ENCODE results near the gene NEK9.

NEK9 gene

DNA sequence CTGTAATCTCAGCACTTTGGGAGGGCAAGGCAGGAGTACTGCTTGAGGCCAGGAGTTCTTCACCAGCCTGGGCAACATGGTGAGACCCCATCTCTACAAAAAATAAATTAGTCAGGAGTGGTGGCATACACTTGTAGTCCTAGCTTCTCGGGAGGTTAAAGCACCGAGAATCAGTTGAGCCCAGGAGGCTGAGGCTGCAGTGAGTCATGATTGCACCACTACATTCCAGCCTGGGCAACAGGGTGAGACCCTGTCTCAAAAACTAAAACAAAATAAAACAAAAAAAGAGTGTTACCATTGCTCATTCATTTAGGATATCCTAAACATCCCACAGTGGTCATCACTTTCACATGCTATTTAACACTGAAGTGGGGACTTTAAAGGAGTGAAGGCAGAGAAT, 7.8 kb downstream of the NEK9 start:
- Histone ChIP-seq H3K27me3 (ENCODE audit: low read depth) (no peaks in the 10 kb centered on the region), H3K4me1 (no peaks in the 10 kb centered on the region), H3K9me3 (no peaks in the 10 kb centered on the region), H3K4me3 (no peak overlapping the region), H3K36me3 (replicated peaks) (peaks cover 67% of the 10 kb centered on the region)
- in situ Hi-C loops (cut with MboI; ENCODE audit: low sequenced_read_pairs): no loop called here
- no peak for DNase-seq (ENCODE audit: low spot score in 2 of 2)

DNA sequence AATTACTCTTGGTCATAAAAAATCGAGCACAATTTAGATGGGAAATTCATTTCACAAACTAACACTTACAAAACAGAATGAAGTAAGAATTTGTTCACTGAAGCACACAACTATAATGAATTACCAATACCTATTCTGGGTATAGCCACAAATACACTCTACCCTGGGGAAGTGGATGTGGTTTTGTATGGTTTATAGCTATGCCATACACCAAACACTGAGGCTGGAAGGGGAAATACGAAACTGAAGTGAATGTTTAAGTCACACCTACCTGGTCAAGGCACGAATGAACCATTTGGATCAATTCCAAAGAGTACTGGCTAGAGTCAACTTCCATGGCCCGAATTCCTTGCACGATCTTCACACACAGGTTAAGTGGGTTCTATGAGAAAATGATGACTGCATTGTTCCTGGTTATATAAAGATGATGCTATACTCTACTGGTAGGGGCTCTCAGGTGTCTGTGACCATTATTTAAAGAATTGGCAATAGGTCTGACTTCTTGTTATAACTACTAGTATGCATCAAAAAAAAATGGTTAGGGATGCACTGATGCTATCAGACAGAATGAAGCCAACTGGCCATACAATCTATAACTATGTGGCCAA, 12.8 kb downstream of the NEK9 start:
- DNase-seq (ENCODE audit: low spot score in 2 of 2): no peak
- peaks cover 87% of the 10 kb centered on the region for H3K36me3 ChIP-seq (replicated peaks)
- H3K4me1 ChIP-seq: no peaks in the 10 kb centered on the region
- H3K9me3 ChIP-seq: no peaks in the 10 kb centered on the region
- in situ Hi-C loops (cut with MboI; ENCODE audit: low sequenced_read_pairs): no loop called here
- H3K27me3 ChIP-seq (ENCODE audit: low read depth): no peaks in the 10 kb centered on the region
- H3K4me3 ChIP-seq: no peak overlapping the region

DNA sequence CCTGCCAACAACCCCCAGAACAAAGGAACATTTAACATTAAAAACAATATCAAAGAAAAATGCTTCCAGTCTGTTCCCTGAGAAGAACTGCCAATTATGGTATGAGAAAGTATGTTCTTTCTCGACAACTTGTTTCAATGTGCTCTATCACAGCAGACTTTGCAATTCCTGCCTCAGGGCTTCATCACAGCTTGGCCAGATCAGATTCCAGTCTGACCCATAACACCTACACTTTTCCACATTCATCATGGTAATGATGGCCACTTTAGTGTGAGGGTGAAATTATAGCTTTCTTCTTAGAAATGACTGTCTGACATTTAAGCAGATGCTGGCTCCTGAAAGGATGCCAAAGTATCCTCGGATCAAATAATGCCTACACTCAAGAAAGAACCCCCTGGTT, 17.0 kb downstream of the NEK9 start:
- H3K36me3 ChIP-seq (replicated peaks): peaks cover 77% of the 10 kb centered on the region
- no peaks in the 10 kb centered on the region for H3K9me3 ChIP-seq
- no peaks in the 10 kb centered on the region for H3K27me3 ChIP-seq (ENCODE audit: low read depth)
- no peak for DNase-seq (ENCODE audit: low spot score in 2 of 2)
- no peak overlapping the region for H3K4me3 ChIP-seq
- no peaks in the 10 kb centered on the region for H3K4me1 ChIP-seq
- in situ Hi-C loops (cut with MboI; ENCODE audit: low sequenced_read_pairs): no loop called here

DNA sequence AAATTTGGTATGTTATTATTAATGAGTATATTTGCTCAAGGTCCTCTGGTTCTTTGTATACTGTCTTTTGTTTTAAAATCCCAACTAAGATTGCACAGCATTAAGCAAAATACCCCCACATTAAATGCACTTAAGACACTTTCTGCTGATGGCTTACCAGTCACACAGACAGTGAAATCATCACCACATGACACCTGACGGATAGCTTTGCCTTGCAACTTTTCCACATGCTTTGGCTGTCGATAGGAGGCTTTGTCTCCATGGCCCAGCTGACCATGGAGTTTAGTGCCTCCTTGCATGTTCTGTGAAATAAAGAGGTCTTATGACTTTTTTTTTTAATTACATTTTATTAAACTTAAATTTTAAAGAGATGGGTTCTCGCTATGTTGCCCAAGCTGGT, 19.7 kb downstream of the NEK9 start:
- H3K9me3 ChIP-seq: no peaks in the 10 kb centered on the region
- H3K27me3 ChIP-seq (ENCODE audit: low read depth): no peaks in the 10 kb centered on the region
- no peaks in the 10 kb centered on the region for H3K4me1 ChIP-seq
- DNase-seq (ENCODE audit: low spot score in 2 of 2): no peak
- peaks cover 62% of the 10 kb centered on the region for H3K36me3 ChIP-seq (replicated peaks)
- no peak overlapping the region for H3K4me3 ChIP-seq
- in situ Hi-C loops (cut with MboI; ENCODE audit: low sequenced_read_pairs): no loop called here

DNA sequence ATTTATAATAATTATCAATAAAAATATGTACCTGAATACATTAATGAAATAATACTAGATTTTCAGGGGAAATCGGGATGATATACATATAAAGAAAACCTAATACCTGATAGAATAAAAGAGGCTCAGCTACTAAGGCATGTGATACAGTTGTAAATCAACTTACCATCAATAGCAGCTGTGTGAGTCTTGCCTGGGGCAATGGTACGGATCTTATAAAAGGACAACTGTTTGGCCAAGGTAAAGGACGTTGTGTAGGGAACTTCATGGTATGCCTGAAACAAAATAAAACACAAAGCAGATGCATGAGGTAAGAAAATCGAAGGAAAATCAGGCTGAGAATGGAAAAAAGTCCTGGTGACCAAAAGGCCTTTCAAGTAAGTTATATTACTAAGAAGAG, 25.4 kb downstream of the NEK9 start:
- in situ Hi-C loops (cut with MboI; ENCODE audit: low sequenced_read_pairs): no loop called here
- Histone ChIP-seq H3K36me3 (replicated peaks) (peaks cover 55% of the 10 kb centered on the region), H3K4me3 (no peak overlapping the region)

DNA sequence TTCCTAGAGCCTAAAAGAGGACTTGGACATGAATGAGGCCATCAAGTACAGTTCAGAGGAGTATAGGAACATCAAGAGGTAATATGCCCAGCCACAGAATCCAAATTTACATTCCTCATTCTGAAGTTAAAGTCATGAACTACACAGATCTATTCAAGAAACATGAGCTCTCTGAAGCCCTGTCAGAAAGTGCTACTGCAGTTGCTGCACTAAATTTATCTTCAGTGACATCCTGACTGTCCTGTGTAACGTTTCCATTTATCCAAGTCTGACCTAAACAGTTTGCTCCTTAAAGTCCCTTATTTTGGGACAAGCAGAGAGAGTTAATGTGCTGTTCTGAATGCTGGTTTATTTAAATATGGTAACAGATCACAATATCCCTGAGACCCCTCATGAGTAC, 28.2 kb downstream of the NEK9 start:
- in situ Hi-C loops (cut with MboI; ENCODE audit: low sequenced_read_pairs): loop anchor here (25.0 kb wide), 1 partner anchor 161 kb away; no protein-coding TSS in a partner anchor
- Histone ChIP-seq H3K9me3 (no peaks in the 10 kb centered on the region), H3K36me3 (replicated peaks) (peaks cover 61% of the 10 kb centered on the region), H3K4me3 (no peak overlapping the region), H3K27me3 (ENCODE audit: low read depth) (no peaks in the 10 kb centered on the region), H3K4me1 (peaks cover 6% of the 10 kb centered on the region)
- DNase-seq (ENCODE audit: low spot score in 2 of 2): no peak

More for the DNA sequence above, 25.4 kb downstream of the NEK9 start:
- peak; percentile 44 to 56 for DNase-seq (ENCODE audit: low spot score in 2 of 2)
- H3K9me3 ChIP-seq: no peaks in the 10 kb centered on the region
- peaks cover 6% of the 10 kb centered on the region for H3K4me1 ChIP-seq
- H3K27me3 ChIP-seq (ENCODE audit: low read depth): no peaks in the 10 kb centered on the region

DNA sequence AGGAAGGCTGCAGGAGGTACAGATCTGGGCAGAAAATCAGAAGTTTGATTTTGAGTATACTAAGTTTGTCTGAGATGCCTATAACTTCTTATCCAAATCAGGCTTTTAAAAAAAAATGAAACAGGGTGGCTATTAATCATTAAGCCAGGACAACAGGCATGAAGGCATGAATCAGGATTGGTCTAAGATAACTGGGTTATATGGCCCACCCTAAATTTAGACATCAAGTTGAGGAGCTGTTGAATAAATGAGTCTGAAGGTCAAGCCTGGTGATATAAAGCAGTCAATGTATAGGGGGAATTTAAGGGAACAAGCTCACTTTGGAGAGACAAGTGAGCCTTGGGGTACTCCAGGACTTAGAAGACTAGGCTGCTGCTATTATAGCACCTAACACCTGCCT, 28.6 kb downstream of the NEK9 start:
- DNase-seq (ENCODE audit: low spot score in 2 of 2): no peak
- Histone ChIP-seq H3K27me3 (ENCODE audit: low read depth) (no peaks in the 10 kb centered on the region), H3K36me3 (replicated peaks) (peaks cover 56% of the 10 kb centered on the region), H3K9me3 (no peaks in the 10 kb centered on the region), H3K4me1 (peaks cover 6% of the 10 kb centered on the region), H3K4me3 (no peak overlapping the region)
- in situ Hi-C loops (cut with MboI; ENCODE audit: low sequenced_read_pairs): loop anchor here (25.0 kb wide), 1 partner anchor 161 kb away; no protein-coding TSS in a partner anchor

DNA sequence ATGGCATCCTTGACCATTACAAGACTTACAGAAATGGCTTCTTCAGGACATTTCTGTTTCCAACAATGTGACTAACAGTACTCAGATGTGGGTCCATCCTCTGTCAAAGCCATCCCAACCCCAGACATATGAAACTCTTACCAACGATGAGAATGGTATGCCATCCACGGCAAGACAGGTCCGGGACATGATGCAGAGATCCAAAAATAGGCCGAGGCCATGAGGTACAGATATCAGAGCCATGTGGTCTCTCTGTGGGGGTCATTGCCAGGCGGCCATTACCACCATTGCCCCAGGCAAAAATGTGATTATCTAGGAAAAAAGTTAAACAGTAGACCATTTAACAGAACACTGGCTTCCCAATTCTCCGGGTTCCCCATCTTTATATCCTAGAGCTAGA, 29.9 kb downstream of the NEK9 start:
- H3K4me1 ChIP-seq: peaks cover 5% of the 10 kb centered on the region
- in situ Hi-C loops (cut with MboI; ENCODE audit: low sequenced_read_pairs): loop anchor here (25.0 kb wide), 1 partner anchor 160 kb away; no protein-coding TSS in a partner anchor
- no peak overlapping the region for H3K4me3 ChIP-seq
- H3K27me3 ChIP-seq (ENCODE audit: low read depth): no peaks in the 10 kb centered on the region
- H3K9me3 ChIP-seq: no peaks in the 10 kb centered on the region
- DNase-seq (ENCODE audit: low spot score in 2 of 2): no peak
- peaks cover 59% of the 10 kb centered on the region for H3K36me3 ChIP-seq (replicated peaks)

DNA sequence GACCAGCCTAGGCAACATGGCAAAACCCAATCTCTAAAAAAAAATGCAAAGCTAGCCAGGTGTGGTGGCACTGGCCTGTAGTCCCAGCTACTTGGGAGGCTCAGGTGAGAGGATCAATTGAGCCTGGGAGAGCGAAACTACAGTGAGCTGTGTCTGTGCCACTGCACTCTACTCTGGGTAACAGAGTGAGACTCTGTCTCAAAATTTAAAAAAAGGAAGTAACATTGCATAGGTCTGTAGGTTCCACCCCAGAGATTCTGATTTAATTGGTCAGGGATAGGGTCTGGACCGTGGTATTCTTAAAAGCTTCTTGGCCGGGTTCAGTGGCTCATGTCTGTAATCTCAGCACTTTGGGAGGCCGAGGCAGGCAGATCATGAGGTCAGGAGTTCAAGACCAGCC, 31.2 kb downstream of the NEK9 start:
- Histone ChIP-seq H3K9me3 (no peaks in the 10 kb centered on the region), H3K27me3 (ENCODE audit: low read depth) (no peaks in the 10 kb centered on the region), H3K4me1 (no peaks in the 10 kb centered on the region), H3K4me3 (no peak overlapping the region), H3K36me3 (replicated peaks) (peaks cover 51% of the 10 kb centered on the region)
- DNase-seq (ENCODE audit: low spot score in 2 of 2): no peak
- in situ Hi-C loops (cut with MboI; ENCODE audit: low sequenced_read_pairs): loop anchor here (25.0 kb wide), 1 partner anchor 158 kb away; no protein-coding TSS in a partner anchor

DNA sequence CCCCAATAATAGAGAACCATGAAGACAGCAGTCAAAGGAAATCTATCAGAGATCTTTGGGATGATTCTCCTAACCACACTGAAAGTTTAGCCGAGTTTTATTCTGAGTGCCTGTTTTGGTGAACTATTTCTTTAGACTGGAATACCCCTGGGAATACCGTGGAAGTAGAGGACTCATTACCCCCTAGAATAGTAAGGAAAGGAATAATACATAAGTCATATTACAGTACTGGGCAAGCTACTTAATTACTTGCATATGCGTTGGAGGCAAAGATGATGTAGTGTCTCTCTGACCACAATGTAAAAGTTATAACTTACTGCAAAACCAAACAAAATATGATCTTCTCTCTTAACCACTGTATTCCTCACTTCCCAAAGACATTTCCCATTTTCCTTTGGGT, 32.0 kb downstream of the NEK9 start:
- no peak overlapping the region for H3K4me3 ChIP-seq
- in situ Hi-C loops (cut with MboI; ENCODE audit: low sequenced_read_pairs): loop anchor here (25.0 kb wide), 1 partner anchor 158 kb away; no protein-coding TSS in a partner anchor
- H3K27me3 ChIP-seq (ENCODE audit: low read depth): no peaks in the 10 kb centered on the region
- H3K9me3 ChIP-seq: no peaks in the 10 kb centered on the region
- no peaks in the 10 kb centered on the region for H3K4me1 ChIP-seq
- H3K36me3 ChIP-seq (replicated peaks): peaks cover 46% of the 10 kb centered on the region
- DNase-seq (ENCODE audit: low spot score in 2 of 2): no peak

DNA sequence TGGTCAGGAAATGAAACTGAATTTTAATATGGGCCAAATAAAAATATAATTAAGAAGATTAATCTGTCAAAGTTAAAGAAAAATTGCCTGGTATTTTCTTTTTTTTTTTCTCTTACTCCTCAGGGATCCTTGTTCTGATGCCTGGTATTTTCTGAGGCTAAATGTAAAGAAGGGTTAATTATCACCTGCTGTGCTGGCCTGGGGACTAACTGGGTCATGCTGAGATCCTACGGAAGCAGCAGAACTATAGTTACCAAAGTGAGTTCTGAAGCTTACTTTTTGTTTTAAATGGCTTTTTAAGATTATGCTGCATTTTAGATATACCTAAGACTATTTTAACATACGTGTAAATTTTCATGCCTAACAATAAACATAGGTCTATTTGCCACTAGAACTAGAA, 34.1 kb downstream of the NEK9 start:
- in situ Hi-C loops (cut with MboI; ENCODE audit: low sequenced_read_pairs): loop anchor here (25.0 kb wide), 1 partner anchor 155 kb away; no protein-coding TSS in a partner anchor
- Histone ChIP-seq H3K4me1 (no peaks in the 10 kb centered on the region), H3K36me3 (replicated peaks) (peaks cover 51% of the 10 kb centered on the region), H3K27me3 (ENCODE audit: low read depth) (no peaks in the 10 kb centered on the region), H3K9me3 (no peaks in the 10 kb centered on the region), H3K4me3 (no peak overlapping the region)
- no peak for DNase-seq (ENCODE audit: low spot score in 2 of 2)

DNA sequence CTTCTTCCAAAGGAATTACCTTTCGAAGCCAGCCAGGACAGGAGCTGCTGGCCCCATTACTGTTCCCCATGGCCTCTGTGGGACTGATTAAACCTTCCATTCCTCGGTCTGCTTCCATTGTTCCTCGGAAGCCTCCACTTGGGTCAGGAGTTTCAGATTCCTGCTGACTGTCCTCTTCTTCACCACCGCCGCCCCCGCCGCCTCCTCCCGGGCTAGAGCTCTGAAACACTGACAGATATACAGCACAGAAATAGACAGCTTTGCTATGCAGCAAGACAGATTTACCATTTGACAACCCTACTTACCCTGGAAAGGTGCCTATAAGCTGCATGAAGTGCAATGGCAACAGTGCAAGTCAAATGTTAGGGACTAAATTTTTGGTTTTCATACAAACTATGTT, 35.6 kb downstream of the NEK9 start:
- DNase-seq (ENCODE audit: low spot score in 2 of 2): no peak
- H3K36me3 ChIP-seq (replicated peaks): peaks cover 56% of the 10 kb centered on the region
- no peaks in the 10 kb centered on the region for H3K27me3 ChIP-seq (ENCODE audit: low read depth)
- in situ Hi-C loops (cut with MboI; ENCODE audit: low sequenced_read_pairs): loop anchor here (25.0 kb wide), 1 partner anchor 154 kb away; no protein-coding TSS in a partner anchor
- H3K4me3 ChIP-seq: no peak overlapping the region
- H3K9me3 ChIP-seq: no peaks in the 10 kb centered on the region
- no peaks in the 10 kb centered on the region for H3K4me1 ChIP-seq

DNA sequence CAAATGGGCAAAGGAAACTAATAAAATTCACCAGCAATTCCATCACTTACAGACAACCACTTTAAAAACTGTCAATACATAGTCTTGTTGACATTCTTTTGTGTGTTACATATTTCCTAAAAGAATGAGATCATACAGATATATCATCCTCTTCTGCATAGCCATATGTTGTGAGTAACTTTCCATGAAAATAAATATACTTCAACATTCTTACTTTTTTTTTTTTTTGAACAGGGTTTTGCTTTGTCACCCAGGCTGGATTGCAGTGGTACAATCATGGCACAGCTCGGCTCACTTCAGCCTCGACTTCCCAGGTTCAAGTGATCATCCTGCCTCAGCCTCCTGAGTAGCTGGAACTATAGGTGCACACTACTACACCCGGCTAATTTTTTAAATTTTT, 36.5 kb downstream of the NEK9 start:
- in situ Hi-C loops (cut with MboI; ENCODE audit: low sequenced_read_pairs): loop anchor here (25.0 kb wide), 1 partner anchor 153 kb away; no protein-coding TSS in a partner anchor
- Histone ChIP-seq H3K4me3 (no peak overlapping the region), H3K36me3 (replicated peaks) (peaks cover 59% of the 10 kb centered on the region), H3K4me1 (no peaks in the 10 kb centered on the region), H3K9me3 (no peaks in the 10 kb centered on the region), H3K27me3 (ENCODE audit: low read depth) (no peaks in the 10 kb centered on the region)
- no peak for DNase-seq (ENCODE audit: low spot score in 2 of 2)

DNA sequence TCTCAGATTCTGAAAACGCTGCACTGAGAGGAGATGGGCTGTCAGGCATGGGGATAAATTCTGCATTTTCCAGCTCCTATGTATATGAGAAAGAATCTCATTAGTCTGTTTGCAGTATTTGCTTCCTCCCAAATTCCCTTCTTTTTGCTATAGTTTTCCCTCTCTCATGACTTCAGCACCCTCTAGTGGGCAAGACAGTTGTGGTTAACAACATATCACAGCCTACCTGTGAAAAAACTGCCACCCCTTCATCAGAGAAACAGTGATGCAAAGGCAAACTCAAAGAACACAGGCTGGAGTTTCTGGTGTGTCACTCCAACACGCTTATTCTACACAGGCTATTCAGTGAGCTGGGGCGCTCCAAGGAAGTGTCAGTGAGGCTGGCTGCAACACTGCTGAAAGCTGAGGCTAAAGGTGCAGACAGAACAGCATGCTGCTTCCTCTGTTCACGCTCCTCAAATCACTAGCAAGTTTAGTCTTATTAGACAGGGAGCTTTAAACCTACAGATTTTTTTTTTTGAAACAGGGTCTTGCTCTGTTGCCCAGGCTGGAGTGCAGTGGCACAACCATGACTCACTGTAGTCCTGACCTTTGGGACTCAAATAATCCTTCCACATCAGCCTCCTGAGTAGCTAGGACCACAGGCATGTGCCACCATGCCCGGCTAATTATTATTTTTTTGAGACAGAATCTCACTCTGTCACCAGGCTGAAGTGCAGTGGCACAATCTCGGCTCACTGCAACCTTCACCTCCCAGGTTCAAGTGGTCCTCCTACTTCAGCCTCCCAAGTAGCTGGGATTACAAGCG, 38.1 kb downstream of the NEK9 start:
- peaks cover 59% of the 10 kb centered on the region for H3K36me3 ChIP-seq (replicated peaks)
- DNase-seq (ENCODE audit: low spot score in 2 of 2): peak; percentile 41 to 72

More for the DNA sequence above, 38.1 kb downstream of the NEK9 start:
- in situ Hi-C loops (cut with MboI; ENCODE audit: low sequenced_read_pairs): loop anchor here (25.0 kb wide), 1 partner anchor 151 kb away; no protein-coding TSS in a partner anchor
- Histone ChIP-seq H3K9me3 (no peaks in the 10 kb centered on the region), H3K4me1 (no peaks in the 10 kb centered on the region), H3K27me3 (ENCODE audit: low read depth) (no peaks in the 10 kb centered on the region), H3K4me3 (no peak overlapping the region)
